Astrocyte of the spinal cord (primary cell): ENCODE data around the gene ENAH.

Source experiments
- DNase-seq: peaks from one replicate; pipeline ENCODE4 v3.0.0; 2011; ENCODE audit warnings: low read depth, low spot score
- H3K4me3 ChIP-seq: 2 replicates; pipeline ENCODE4 v1.5.1; 2011; ENCODE audit warnings: low read depth, mild to moderate bottlenecking, low read length, moderate library complexity
- in situ Hi-C: cut with HindIII; loops from 2 replicates; pipeline ENCODE4 v1.10.0; 2017; ENCODE audit warnings: low sequenced_read_pairs
- TF ChIP-seq, protein P1 (sequence below): IDR thresholded peaks from 2 replicates; pipeline ENCODE4 v1.5.1; 2012; ENCODE audit warnings: low read depth, mild to moderate bottlenecking, low read length, inconsistent platforms

The ENAH gene

DNA sequence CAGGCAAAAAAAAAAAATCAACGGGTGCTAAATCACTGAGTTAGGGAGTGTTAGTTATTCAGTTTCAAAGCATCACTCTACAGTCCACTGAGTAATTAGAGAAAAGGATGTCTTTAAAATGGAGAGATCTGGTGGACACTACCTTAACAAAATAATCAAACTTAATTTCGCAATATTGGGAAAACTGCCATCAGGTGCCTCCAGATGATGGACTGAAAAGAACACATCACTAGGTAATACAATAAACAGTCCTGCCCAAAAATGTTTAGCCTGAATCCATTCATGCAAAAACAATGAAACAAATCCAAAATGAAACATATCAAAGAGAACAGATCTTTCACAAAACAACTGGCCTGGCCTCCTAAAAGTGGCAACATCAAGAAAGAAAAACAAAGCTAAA is 54.1 kb downstream of the ENAH start:
- TF ChIP-seq, protein P1, sequence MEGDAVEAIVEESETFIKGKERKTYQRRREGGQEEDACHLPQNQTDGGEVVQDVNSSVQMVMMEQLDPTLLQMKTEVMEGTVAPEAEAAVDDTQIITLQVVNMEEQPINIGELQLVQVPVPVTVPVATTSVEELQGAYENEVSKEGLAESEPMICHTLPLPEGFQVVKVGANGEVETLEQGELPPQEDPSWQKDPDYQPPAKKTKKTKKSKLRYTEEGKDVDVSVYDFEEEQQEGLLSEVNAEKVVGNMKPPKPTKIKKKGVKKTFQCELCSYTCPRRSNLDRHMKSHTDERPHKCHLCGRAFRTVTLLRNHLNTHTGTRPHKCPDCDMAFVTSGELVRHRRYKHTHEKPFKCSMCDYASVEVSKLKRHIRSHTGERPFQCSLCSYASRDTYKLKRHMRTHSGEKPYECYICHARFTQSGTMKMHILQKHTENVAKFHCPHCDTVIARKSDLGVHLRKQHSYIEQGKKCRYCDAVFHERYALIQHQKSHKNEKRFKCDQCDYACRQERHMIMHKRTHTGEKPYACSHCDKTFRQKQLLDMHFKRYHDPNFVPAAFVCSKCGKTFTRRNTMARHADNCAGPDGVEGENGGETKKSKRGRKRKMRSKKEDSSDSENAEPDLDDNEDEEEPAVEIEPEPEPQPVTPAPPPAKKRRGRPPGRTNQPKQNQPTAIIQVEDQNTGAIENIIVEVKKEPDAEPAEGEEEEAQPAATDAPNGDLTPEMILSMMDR, result no peak
- in situ Hi-C loops, result no loop called here
- no peak overlapping the region for H3K4me3 ChIP-seq
- no peak for DNase-seq

DNA sequence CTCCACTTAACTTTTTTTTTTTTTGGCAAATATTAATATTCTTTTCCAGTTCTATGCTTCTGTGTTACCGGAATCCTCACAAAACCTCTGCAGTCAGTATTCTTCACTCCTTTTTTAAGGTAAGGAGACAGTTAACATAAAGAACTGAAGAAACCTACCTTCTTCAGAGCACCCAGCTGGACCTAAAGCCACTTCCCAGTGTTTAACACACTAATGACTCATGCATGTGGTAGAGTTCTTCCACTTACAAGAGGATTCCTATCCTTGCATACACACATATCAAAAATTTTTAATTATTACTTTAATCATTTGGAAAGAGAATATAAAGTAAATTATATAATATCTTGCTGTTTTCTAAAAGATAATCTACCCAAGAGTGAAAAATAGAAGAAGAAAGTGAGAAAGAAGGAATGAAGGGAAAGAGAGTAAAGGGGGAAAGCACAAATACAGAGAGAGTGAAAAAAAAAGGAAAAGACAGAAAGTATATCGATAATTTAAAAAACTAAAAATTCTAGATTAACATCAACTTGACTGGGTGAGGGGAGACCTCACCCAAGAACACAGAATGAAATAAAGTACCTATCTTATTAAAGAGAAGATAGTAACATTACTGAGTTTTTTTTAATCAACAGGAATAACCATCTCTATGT is 54.9 kb downstream of the ENAH start:
- TF ChIP-seq, protein P1, result no peak
- DNase-seq, result peak; percentile 57
- H3K4me3 ChIP-seq, result no peak overlapping the region
- in situ Hi-C loops, result no loop called here

DNA sequence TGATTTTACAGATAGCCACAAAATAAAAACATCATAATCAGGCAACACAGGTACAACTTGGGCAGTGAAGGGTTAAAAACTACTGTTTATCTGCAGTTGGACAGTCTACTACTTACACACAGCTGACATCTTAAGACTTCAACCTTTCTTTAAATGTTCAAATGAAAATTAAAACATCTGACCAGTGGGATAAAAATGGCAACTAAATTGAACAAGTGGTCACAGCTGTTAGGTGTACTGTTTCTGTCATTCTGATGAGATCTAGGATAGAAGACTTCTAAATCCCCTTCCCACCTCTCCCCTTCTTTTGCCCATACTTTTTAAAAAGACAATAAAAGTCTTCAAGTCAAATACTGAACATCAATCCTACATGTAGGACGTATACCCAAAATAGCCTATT is 56.2 kb downstream of the ENAH start:
- DNase-seq, result no peak
- in situ Hi-C loops, result no loop called here
- TF ChIP-seq, protein P1, result no peak
- H3K4me3 ChIP-seq, result no peak overlapping the region

DNA sequence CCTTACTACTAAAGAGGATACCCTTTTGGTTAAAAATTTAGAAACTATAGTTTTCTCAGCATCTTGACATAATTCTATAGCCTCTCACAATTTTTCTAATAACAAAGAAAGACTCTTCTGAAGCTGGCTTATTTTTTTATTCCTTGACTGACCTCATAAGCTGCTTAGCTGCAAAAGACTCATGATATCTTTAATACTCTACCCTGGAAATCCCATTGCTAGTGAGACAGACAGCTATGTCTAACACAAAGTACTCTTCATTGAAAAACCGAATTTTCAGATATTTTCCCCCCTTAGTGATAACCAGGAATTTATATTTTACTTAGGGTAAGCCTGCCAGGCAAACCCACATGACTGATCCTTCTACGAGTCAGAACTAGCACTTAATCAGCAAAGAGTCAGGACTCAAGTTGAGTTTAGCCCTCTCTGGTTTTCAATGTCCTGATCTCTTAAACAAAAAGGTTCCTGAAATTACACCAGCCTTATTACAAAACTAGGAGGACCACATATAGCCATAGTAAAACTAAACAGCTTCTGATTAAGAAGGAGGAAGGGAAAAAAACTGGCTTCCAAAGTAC is 56.9 kb downstream of the ENAH start:
- no peak overlapping the region for H3K4me3 ChIP-seq
- in situ Hi-C loops, result no loop called here
- TF ChIP-seq, protein P1, result no peak
- no peak for DNase-seq

DNA sequence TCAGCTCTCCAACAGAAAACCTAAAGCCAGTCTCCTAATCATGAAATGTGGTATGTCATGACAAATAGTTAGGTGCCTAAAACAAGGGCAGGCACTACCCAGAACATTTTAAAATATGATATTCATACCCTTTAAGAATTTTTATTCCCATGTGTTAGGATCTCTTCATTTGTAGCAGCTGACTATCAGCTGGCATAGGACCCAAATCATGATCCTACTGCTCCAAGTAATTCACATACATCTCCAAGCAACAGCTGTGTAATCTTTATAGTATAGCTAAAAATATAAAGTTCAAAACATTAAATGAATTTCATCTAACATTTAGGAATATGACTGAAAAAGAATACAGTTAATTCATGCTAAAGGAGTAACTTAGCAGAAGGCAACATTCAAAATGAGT is 57.5 kb downstream of the ENAH start:
- H3K4me3 ChIP-seq, result no peak overlapping the region
- in situ Hi-C loops, result no loop called here
- DNase-seq, result no peak
- TF ChIP-seq, protein P1, result no peak

DNA sequence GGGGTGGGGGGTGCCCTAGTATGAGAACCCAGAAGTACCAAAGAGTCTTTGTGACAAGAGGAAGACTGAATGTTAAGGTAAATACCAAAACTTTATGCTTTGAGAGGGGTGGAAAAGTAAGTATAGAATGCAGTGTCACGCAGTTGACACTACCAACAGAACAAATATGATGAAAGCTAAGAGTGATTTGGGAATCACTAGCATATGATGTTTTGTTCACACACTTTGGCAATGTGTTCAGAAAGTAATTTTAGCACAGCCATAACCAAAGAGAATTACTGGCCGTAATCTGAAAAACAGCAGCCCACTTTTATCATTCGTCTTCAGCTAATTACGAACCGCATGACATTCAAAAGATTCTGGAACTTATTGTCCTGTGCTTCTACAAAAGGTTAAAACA is 59.5 kb downstream of the ENAH start:
- DNase-seq, result no peak
- H3K4me3 ChIP-seq, result no peak overlapping the region
- TF ChIP-seq, protein P1, result no peak
- in situ Hi-C loops, result no loop called here
